ENCODE results near the gene ADAMTS12.

DNA sequence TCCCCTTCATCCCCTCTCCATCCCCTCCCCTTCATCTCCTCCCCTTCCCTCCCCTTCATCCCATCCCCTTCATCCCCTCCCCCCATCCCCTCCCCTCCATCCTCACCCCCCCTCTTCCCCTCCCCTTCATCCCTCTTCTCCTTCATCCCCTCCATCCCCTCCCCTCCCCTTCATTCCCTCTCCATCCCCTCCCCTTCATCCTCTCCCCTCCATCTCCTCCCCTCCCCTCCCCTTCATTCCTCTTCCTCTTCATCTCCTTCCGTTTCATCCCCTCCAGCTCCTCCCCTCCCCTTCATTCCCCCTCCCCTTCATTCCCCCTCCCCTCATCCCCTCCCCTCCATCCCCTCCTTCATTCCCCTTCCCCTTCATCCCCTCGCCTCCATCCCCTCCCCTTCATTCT is 410.9 kb downstream of the ADAMTS12 start:
- TF ChIP-seq TOX (CRISPR knock-in tag; IDR thresholded peaks at IDR 0.05; ENCODE audit: borderline replicate concordance) (no peak), RARB (CRISPR knock-in tag; IDR thresholded peaks at IDR 0.05) (no peak), SNAI2 (CRISPR knock-in tag; IDR thresholded peaks at IDR 0.05) (no peak), PPARA (CRISPR knock-in tag; IDR thresholded peaks at IDR 0.05; ENCODE audit: borderline replicate concordance) (no peak), ESRRG (CRISPR knock-in tag; IDR thresholded peaks at IDR 0.05) (no peak), ZFP3 (CRISPR knock-in tag; IDR thresholded peaks at IDR 0.05) (no peak), BACH2 (CRISPR knock-in tag; IDR thresholded peaks at IDR 0.05; ENCODE audit: borderline replicate concordance) (no peak), ZFP30 (CRISPR knock-in tag; IDR thresholded peaks at IDR 0.05) (no peak)
- TF ChIP-seq, protein P1, sequence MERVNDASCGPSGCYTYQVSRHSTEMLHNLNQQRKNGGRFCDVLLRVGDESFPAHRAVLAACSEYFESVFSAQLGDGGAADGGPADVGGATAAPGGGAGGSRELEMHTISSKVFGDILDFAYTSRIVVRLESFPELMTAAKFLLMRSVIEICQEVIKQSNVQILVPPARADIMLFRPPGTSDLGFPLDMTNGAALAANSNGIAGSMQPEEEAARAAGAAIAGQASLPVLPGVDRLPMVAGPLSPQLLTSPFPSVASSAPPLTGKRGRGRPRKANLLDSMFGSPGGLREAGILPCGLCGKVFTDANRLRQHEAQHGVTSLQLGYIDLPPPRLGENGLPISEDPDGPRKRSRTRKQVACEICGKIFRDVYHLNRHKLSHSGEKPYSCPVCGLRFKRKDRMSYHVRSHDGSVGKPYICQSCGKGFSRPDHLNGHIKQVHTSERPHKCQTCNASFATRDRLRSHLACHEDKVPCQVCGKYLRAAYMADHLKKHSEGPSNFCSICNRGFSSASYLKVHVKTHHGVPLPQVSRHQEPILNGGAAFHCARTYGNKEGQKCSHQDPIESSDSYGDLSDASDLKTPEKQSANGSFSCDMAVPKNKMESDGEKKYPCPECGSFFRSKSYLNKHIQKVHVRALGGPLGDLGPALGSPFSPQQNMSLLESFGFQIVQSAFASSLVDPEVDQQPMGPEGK (CRISPR knock-in tag; IDR thresholded peaks at IDR 0.05; ENCODE audit: borderline replicate concordance), result no peak
- TF ChIP-seq, protein P2, sequence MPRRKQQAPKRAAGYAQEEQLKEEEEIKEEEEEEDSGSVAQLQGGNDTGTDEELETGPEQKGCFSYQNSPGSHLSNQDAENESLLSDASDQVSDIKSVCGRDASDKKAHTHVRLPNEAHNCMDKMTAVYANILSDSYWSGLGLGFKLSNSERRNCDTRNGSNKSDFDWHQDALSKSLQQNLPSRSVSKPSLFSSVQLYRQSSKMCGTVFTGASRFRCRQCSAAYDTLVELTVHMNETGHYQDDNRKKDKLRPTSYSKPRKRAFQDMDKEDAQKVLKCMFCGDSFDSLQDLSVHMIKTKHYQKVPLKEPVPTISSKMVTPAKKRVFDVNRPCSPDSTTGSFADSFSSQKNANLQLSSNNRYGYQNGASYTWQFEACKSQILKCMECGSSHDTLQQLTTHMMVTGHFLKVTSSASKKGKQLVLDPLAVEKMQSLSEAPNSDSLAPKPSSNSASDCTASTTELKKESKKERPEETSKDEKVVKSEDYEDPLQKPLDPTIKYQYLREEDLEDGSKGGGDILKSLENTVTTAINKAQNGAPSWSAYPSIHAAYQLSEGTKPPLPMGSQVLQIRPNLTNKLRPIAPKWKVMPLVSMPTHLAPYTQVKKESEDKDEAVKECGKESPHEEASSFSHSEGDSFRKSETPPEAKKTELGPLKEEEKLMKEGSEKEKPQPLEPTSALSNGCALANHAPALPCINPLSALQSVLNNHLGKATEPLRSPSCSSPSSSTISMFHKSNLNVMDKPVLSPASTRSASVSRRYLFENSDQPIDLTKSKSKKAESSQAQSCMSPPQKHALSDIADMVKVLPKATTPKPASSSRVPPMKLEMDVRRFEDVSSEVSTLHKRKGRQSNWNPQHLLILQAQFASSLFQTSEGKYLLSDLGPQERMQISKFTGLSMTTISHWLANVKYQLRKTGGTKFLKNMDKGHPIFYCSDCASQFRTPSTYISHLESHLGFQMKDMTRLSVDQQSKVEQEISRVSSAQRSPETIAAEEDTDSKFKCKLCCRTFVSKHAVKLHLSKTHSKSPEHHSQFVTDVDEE (CRISPR knock-in tag; IDR thresholded peaks at IDR 0.05), result no peak

Measured in SK-N-SH treated with all-trans-retinoic acid at 6 μM for 48 hours (cell line).